ENCODE measurements around the gene FANCE. TPM values are rescaled to one million over a fixed set of nuclear protein-coding genes. Genes with fewer than 3 reads are reported as not detected.

The FANCE gene
- total RNA-seq, 1 donor from 2014 or later: 11.6 TPM

- no peak overlapping the region for H3K27ac Mint-ChIP-seq
These were observed 5.8 kb downstream of the FANCE start for GRCh38 chr6:35457907-35458306.

GRCh38 chr6:35461270-35461669, 9.1 kb downstream of the FANCE start:
- Mint-ChIP-seq H3K4me1 (ENCODE audit: unreplicated experiment) (peaks cover 4% of the 10 kb centered on the region), H3K9me3 (no peaks in the 10 kb centered on the region), H3K27me3 (no peaks in the 10 kb centered on the region), H3K27ac (peak overlapping the region; percentile 78), H3K4me3 (peak overlapping the region; percentile 17), H3K36me3 (peaks cover 20% of the 10 kb centered on the region)
- DNase-seq (ENCODE audit: extremely low spot score, unreplicated experiment): no peak
- TF ChIP-seq CTCF (conservative IDR thresholded peaks at IDR 0.05): no peak

More at GRCh38 chr6:35457907-35458306, 5.8 kb downstream of the FANCE start:
- Mint-ChIP-seq H3K36me3 (peaks cover 18% of the 10 kb centered on the region), H3K4me1 (ENCODE audit: unreplicated experiment) (peaks cover 22% of the 10 kb centered on the region), H3K4me3 (no peak overlapping the region), H3K9me3 (no peaks in the 10 kb centered on the region), H3K27me3 (no peaks in the 10 kb centered on the region)
- TF ChIP-seq CTCF (conservative IDR thresholded peaks at IDR 0.05): no peak
- no peak for DNase-seq (ENCODE audit: extremely low spot score, unreplicated experiment)

GRCh38 chr6:35463292-35463691, 11.2 kb downstream of the FANCE start:
- Mint-ChIP-seq H3K27me3 (no peaks in the 10 kb centered on the region), H3K36me3 (peaks cover 20% of the 10 kb centered on the region), H3K4me3 (no peak overlapping the region), H3K4me1 (ENCODE audit: unreplicated experiment) (no peaks in the 10 kb centered on the region), H3K9me3 (no peaks in the 10 kb centered on the region), H3K27ac (no peak overlapping the region)
- no peak for TF ChIP-seq CTCF (conservative IDR thresholded peaks at IDR 0.05)
- no peak for DNase-seq (ENCODE audit: extremely low spot score, unreplicated experiment)

- Mint-ChIP-seq H3K27me3 (peaks cover 2% of the 10 kb centered on the region), H3K9me3 (no peaks in the 10 kb centered on the region), H3K4me3 (no peak overlapping the region), H3K4me1 (ENCODE audit: unreplicated experiment) (peaks cover 11% of the 10 kb centered on the region), H3K36me3 (peaks cover 27% of the 10 kb centered on the region), H3K27ac (no peak overlapping the region)
- no peak for DNase-seq (ENCODE audit: extremely low spot score, unreplicated experiment)
- no peak for TF ChIP-seq CTCF (conservative IDR thresholded peaks at IDR 0.05)
These were observed 13.5 kb downstream of the FANCE start for GRCh38 chr6:35465646-35466045.

GRCh38 chr6:35468181-35468979, 16.2 kb downstream of the FANCE start, which contains the start of gene RPL10A:
TSS of gene RPL10A (plus strand) at chr6:35468401. CDS start at chr6:35468435, 34 bp downstream.
- H3K4me1 Mint-ChIP-seq (ENCODE audit: unreplicated experiment): peaks cover 29% of the 10 kb centered on the region
- H3K9me3 Mint-ChIP-seq: no peaks in the 10 kb centered on the region
- peak; percentile 94 for DNase-seq (ENCODE audit: extremely low spot score, unreplicated experiment)
- H3K27ac Mint-ChIP-seq: peak within 1 kb of the TSS; percentile 96
- peak; percentile 98 for TF ChIP-seq CTCF (conservative IDR thresholded peaks at IDR 0.05)
- peaks cover 24% of the 10 kb centered on the region for H3K36me3 Mint-ChIP-seq
- H3K27me3 Mint-ChIP-seq: peaks cover 3% of the 10 kb centered on the region
- H3K4me3 Mint-ChIP-seq: peak within 1 kb of the TSS; percentile 94
